GM18951 (cell line): ENCODE results near the gene LRRC27.
"Not testable (repeated sequence)": the region's sequence is repeated elsewhere in the genome, so short reads cannot be mapped to it uniquely, and the experiment has no call there.

Experiments
- POLR2A ChIP-seq: IDR thresholded peaks from 4 replicates; pipeline ENCODE4 v1.6.1; 2011; ENCODE audit warnings: mild to moderate bottlenecking; ENCODE audit not compliant: insufficient read length, insufficient read depth; ENCODE audit errors: extremely low read depth
- in situ Hi-C: fragments of 300-500 bp; cut with MboI; formaldehyde crosslinking; loops from one replicate; pipeline ENCODE4 v1.12.0; 2022; ENCODE audit warnings: low sequenced_read_pairs, mixed read lengths, inconsistent platforms; ENCODE audit not compliant: unreplicated experiment

Gene LRRC27

GRCh38 chr10:132375795-132376297 is 43.9 kb downstream of the LRRC27 start:
- TF ChIP-seq POLR2A = no peak
- in situ Hi-C loops = no loop called here

GRCh38 chr10:132376394-132376851 is 44.4 kb downstream of the LRRC27 start:
- in situ Hi-C loops = no loop called here

GRCh38 chr10:132377326-132377725 is 45.3 kb downstream of the LRRC27 start:
- in situ Hi-C loops = no loop called here
- TF ChIP-seq POLR2A = no peak

More at GRCh38 chr10:132376394-132376851, 44.4 kb downstream of the LRRC27 start:
- no peak for TF ChIP-seq POLR2A

- in situ Hi-C loops = not testable (repeated sequence)
Measured at GRCh38 chr10:132379026-132379425, 47.0 kb downstream of the LRRC27 start.

- in situ Hi-C loops = not testable (repeated sequence)
Measured at GRCh38 chr10:132380986-132381385, 49.0 kb downstream of the LRRC27 start.

GRCh38 chr10:132381741-132382140 is 49.7 kb downstream of the LRRC27 start:
- no peak for TF ChIP-seq POLR2A
- in situ Hi-C loops = no loop called here

GRCh38 chr10:132382231-132382922 is 50.4 kb downstream of the LRRC27 start:
- in situ Hi-C loops = no loop called here
- TF ChIP-seq POLR2A = no peak

GRCh38 chr10:132383101-132383500 is 51.1 kb downstream of the LRRC27 start:
- TF ChIP-seq POLR2A = no peak
- in situ Hi-C loops = no loop called here

GRCh38 chr10:132383751-132384196 is 51.8 kb downstream of the LRRC27 start:
- TF ChIP-seq POLR2A = no peak
- in situ Hi-C loops = no loop called here

- no peak for TF ChIP-seq POLR2A
- in situ Hi-C loops = no loop called here
Measured at GRCh38 chr10:132384618-132385388, 52.8 kb downstream of the LRRC27 start.

- in situ Hi-C loops = no loop called here
Measured at GRCh38 chr10:132385389-132385667, 53.3 kb downstream of the LRRC27 start.

GRCh38 chr10:132385721-132386418 is 53.9 kb downstream of the LRRC27 start:
- in situ Hi-C loops = no loop called here

More at GRCh38 chr10:132385389-132385667, 53.3 kb downstream of the LRRC27 start:
- TF ChIP-seq POLR2A = no peak

GRCh38 chr10:132386419-132386831 is 54.4 kb downstream of the LRRC27 start:
- no peak for TF ChIP-seq POLR2A
- in situ Hi-C loops = no loop called here

More at GRCh38 chr10:132385721-132386418, 53.9 kb downstream of the LRRC27 start:
- no peak for TF ChIP-seq POLR2A

GRCh38 chr10:132386896-132387295 is 54.9 kb downstream of the LRRC27 start:
- in situ Hi-C loops = not testable (repeated sequence)

- no peak for TF ChIP-seq POLR2A
- in situ Hi-C loops = no loop called here
Measured at GRCh38 chr10:132387764-132388210, 55.8 kb downstream of the LRRC27 start.
